B cell (primary cell): ENCODE measurements around the gene ITSN1. TPM values are rescaled to one million over a fixed set of nuclear protein-coding genes. Genes with fewer than 3 reads are reported as not detected.

Experiments
- ATAC-seq: fragments of 200-7000 bp; cut with Tn5 transposase; one replicate; pipeline ENCODE4 v1.10.0; 2021; ENCODE audit warnings: low read depth, mild to moderate bottlenecking, moderate number of reproducible peaks, moderate library complexity
- CTCF ChIA-PET: fragments of 350-600 bp; sonication (Branson Sonifier 250); formaldehyde crosslinking; loops from one replicate; lab custom pipeline; 2021; ENCODE audit warnings: antibody characterized with exemption, inconsistent platforms; lab: Charles Lee
- POLR2A ChIA-PET: fragments of 350-600 bp; sonication (Branson Sonifier 250); formaldehyde crosslinking; loops from one replicate; lab custom pipeline; 2021; ENCODE audit warnings: antibody characterized with exemption; lab: Charles Lee
- DNase-seq: peaks from one replicate; pipeline ENCODE4 v3.0.0; 2013
- H2AFZ ChIP-seq: 2 replicates; pipeline ENCODE4 v1.6.1; 2012; ENCODE audit warnings: mild to moderate bottlenecking, low read depth, low read length; ENCODE audit not compliant: insufficient read depth, poor library complexity, severe bottlenecking
- H3K27ac ChIP-seq, 2 donors: 1 replicate in 1 of 2; 2 replicates in 1 of 2; pipeline ENCODE4 v1.5.1; 2012 to 2013; ENCODE audit warnings: low read length in 2 of 2, mild to moderate bottlenecking in 2 of 2, moderate library complexity in 1 of 2
- H3K27me3 ChIP-seq, 4 experiments: fragments of 200-600 bp in 1 of 4; sonication (generic) in 1 of 4; replicated peaks in 1 of 4; 1 replicate in 2 of 4; 2 replicates in 2 of 4; pipeline versions ENCODE4 v1.6.1 to v1.7.0; 2013 to 2016; ENCODE audit warnings: low read length in 3 of 4, mild to moderate bottlenecking in 2 of 4, mixed read lengths in 1 of 4, moderate library complexity in 1 of 4; ENCODE audit not compliant: insufficient read depth in 4 of 4, control insufficient read depth in 3 of 4; ENCODE audit errors: control extremely low read depth in 1 of 4
- H3K36me3 ChIP-seq, 2 experiments: replicated peaks in 1 of 2; 1 replicate in 1 of 2; 2 replicates in 1 of 2; pipeline versions ENCODE4 v1.6.1 to v1.7.1; 2013; ENCODE audit warnings: low read length in 1 of 2; ENCODE audit not compliant: insufficient read depth in 2 of 2, control insufficient read depth in 1 of 2; ENCODE audit errors: control extremely low read depth in 1 of 2, extremely low read depth in 1 of 2
- H3K4me1 ChIP-seq, 2 donors: fragments of 200-600 bp in 1 of 2; sonication (generic) in 1 of 2; 1 replicate in 1 of 2; 2 replicates in 1 of 2; pipeline versions ENCODE4 v1.5.1 to v1.6.1; 2013 to 2017; ENCODE audit warnings: low read length in 2 of 2; ENCODE audit not compliant: control insufficient read depth in 2 of 2, insufficient read depth in 2 of 2
- H3K4me2 ChIP-seq: replicated peaks from 2 replicates; pipeline ENCODE3; 2012; ENCODE audit warnings: mild to moderate bottlenecking, low read depth, low read length; ENCODE audit not compliant: poor library complexity, severe bottlenecking
- H3K4me3 ChIP-seq, 5 experiments: fragments of 200-600 bp in 1 of 5; sonication (generic) in 1 of 5; 1 replicate in 3 of 5; 2 replicates in 2 of 5; pipeline versions ENCODE4 v1.5.1 to v1.7.0; 2011 to 2016; ENCODE audit warnings: low read length in 4 of 5, mild to moderate bottlenecking in 4 of 5, low read depth in 2 of 5, control low read depth in 1 of 5, moderate library complexity in 1 of 5; ENCODE audit not compliant: insufficient read depth in 1 of 5; ENCODE audit errors: control extremely low read depth in 1 of 5, extremely low read depth in 1 of 5
- H3K79me2 ChIP-seq: fragments of 200-600 bp; sonication (generic); one replicate; pipeline ENCODE4 v1.6.0; 2016; ENCODE audit warnings: low read length; ENCODE audit not compliant: control insufficient read depth, insufficient read depth
- H3K9ac ChIP-seq: fragments of 200-600 bp; sonication (generic); 2 replicates; pipeline ENCODE4 v1.6.1; 2017; ENCODE audit warnings: mild to moderate bottlenecking, low read length, moderate library complexity
- H3K9me3 ChIP-seq, 3 donors: one replicate each; pipeline versions ENCODE4 v1.6.1 to v1.7.1; 2013; ENCODE audit warnings: low read length in 2 of 3; ENCODE audit not compliant: control insufficient read depth in 2 of 3, insufficient read depth in 1 of 3; ENCODE audit errors: control extremely low read depth in 1 of 3
- H4K20me1 ChIP-seq: 2 replicates; pipeline ENCODE4 v1.6.0; 2012; ENCODE audit warnings: mild to moderate bottlenecking, low read length; ENCODE audit not compliant: insufficient read depth, control insufficient read depth, poor library complexity, severe bottlenecking
- H3K27ac Mint-ChIP-seq: one replicate; pipeline ENCODE4 v1.8.0; 2021; ENCODE audit warnings: mixed read lengths
- H3K27me3 Mint-ChIP-seq: one replicate; pipeline ENCODE4 v1.8.0; 2021; ENCODE audit warnings: mixed read lengths
- H3K4me1 Mint-ChIP-seq: one replicate; pipeline ENCODE4 v1.8.0; 2021; ENCODE audit warnings: mixed read lengths
- H3K4me3 Mint-ChIP-seq: one replicate; pipeline ENCODE4 v1.8.0; 2021; ENCODE audit warnings: mixed read lengths
- H3K9me3 Mint-ChIP-seq: one replicate; pipeline ENCODE4 v1.8.0; 2022; ENCODE audit warnings: mixed read lengths; ENCODE audit not compliant: insufficient read depth
- EZH2 ChIP-seq: IDR thresholded peaks from 2 replicates; pipeline ENCODE4 v1.6.1; 2012; ENCODE audit warnings: borderline replicate concordance, low read depth, mild to moderate bottlenecking, moderate library complexity, low read length; ENCODE audit not compliant: insufficient read depth, poor library complexity, severe bottlenecking
- WGBS: methylation state at CpG from one replicate; pipeline ENCODE4 v1.1.5; 2013; ENCODE audit warnings: missing lambda C conversion rate; ENCODE audit not compliant: insufficient coverage; 5-methylcytosine and 5-hydroxymethylcytosine counted together
- intact Hi-C: fragments of 100-400 bp; cut with micrococcal nuclease; formaldehyde crosslinking; loops from one replicate; pipeline ENCODE4 v1.10.0; 2022
- polyA plus RNA-seq: library from polyadenylated mRNA; depleted of rRNA; stranded (reverse); fragments of >200 nt; gene quantifications from 2 replicates; pipeline ENCODE4 v1.2.3, GENCODE V29; 2012
- total RNA-seq, 2 donors: library from RNA; stranded (reverse); fragments of 120-200 nt in 1 of 2; gene quantifications; 1 replicate in 1 of 2; 2 replicates in 1 of 2; pipeline versions ENCODE4 v1.2.3 to v1.2.4, GENCODE V29; 2013 to 2022
- TF ChIP-seq, protein P1 (sequence below): fragments of 200-600 bp; IDR thresholded peaks from one replicate; pipeline ENCODE4 v1.8.0; 2022; ENCODE audit warnings: antibody characterized with exemption, mild to moderate bottlenecking

Gene ITSN1
- total and polyA plus RNA-seq, 2 donors (not counting 1 experiment from before 2014, with no cell fraction given): 0.31 to 2.4 TPM

DNA sequence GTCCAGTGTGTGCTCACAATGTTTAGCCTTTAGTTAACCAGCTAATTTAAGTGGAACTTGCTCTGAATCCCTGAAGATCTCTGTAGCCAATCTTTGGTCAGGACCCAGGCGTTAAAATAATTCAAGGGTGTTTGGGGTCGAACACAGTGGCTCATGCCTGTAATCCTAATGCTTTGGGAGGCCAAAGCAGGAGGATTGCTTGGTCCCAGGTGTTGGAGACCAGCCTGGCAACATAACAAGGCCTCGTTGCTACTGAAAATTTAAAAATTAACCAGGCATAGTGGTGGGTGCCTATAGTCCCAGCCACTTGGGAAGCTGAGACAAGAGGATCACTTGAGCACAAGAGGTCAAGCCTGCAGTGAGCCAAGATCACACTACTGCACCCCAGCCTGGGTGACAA, 94.3 kb downstream of the ITSN1 start:
- ChIA-PET POLR2A (no interaction called here), CTCF (no interaction called here)
- DNase-seq (no peak), ATAC-seq (no peak)
- Histone ChIP-seq H4K20me1 (no peaks in the 10 kb centered on the region), H3K4me2 (no peak overlapping the region), H3K9ac (no peak overlapping the region), H3K79me2 (no peaks in the 10 kb centered on the region), H3K4me1 (no peaks in the 10 kb centered on the region), H3K9me3 (no peaks in the 10 kb centered on the region), H3K36me3 (no peaks in the 10 kb centered on the region), H2AFZ (no peak overlapping the region), H3K4me3 (no peak overlapping the region), H3K27ac (no peak overlapping the region), H3K27me3 (no peaks in the 10 kb centered on the region)
- H3K27me3 Mint-ChIP-seq: no peaks in the 10 kb centered on the region
- intact Hi-C loops: no loop called here
- TF ChIP-seq, protein P1, sequence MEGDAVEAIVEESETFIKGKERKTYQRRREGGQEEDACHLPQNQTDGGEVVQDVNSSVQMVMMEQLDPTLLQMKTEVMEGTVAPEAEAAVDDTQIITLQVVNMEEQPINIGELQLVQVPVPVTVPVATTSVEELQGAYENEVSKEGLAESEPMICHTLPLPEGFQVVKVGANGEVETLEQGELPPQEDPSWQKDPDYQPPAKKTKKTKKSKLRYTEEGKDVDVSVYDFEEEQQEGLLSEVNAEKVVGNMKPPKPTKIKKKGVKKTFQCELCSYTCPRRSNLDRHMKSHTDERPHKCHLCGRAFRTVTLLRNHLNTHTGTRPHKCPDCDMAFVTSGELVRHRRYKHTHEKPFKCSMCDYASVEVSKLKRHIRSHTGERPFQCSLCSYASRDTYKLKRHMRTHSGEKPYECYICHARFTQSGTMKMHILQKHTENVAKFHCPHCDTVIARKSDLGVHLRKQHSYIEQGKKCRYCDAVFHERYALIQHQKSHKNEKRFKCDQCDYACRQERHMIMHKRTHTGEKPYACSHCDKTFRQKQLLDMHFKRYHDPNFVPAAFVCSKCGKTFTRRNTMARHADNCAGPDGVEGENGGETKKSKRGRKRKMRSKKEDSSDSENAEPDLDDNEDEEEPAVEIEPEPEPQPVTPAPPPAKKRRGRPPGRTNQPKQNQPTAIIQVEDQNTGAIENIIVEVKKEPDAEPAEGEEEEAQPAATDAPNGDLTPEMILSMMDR: no peak
- no peak for TF ChIP-seq EZH2
- no peak overlapping the region for H3K27ac Mint-ChIP-seq
- H3K9me3 Mint-ChIP-seq: no peaks in the 10 kb centered on the region
- H3K4me3 Mint-ChIP-seq: no peak overlapping the region
- whole genome bisulfite sequencing: 89% methylated on average over 3 of the region's 3 CpGs
- H3K4me1 Mint-ChIP-seq: no peaks in the 10 kb centered on the region

DNA sequence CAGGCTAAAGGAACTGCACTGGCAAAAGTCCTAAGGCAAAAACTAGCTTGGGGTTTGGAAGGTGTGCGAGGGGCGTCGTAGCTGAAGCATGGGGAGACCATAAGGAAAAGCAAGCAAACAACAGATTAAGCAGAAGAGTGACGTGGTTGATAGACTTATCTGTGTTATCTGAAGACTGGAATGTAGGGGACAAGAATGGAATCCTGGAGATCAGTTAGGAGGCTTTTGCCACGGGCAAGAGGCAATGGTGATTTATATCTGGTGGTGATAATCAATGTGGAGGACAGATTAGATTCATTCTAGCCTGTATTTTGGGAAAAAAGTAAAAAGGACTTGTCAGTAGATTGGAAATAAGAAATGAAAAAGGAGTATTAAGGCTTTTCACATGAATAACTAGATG, 97.4 kb downstream of the ITSN1 start:
- POLR2A ChIA-PET: no interaction called here
- H3K9me3 Mint-ChIP-seq: no peaks in the 10 kb centered on the region
- WGBS: 90% methylated on average over 5 of the region's 5 CpGs

More for the DNA sequence above, 97.4 kb downstream of the ITSN1 start:
- H3K4me3 Mint-ChIP-seq: no peak overlapping the region
- H3K27me3 Mint-ChIP-seq: peaks cover 13% of the 10 kb centered on the region
- no peak overlapping the region for H3K4me3 ChIP-seq
- H3K27ac ChIP-seq: no peak overlapping the region
- H3K27ac Mint-ChIP-seq: no peak overlapping the region
- H3K27me3 ChIP-seq: peaks cover 0 to 2% (median 0%) of the 10 kb centered on the region in 4 experiments
- no peaks in the 10 kb centered on the region for H3K9me3 ChIP-seq
- H3K36me3 ChIP-seq: no peaks in the 10 kb centered on the region
- no peaks in the 10 kb centered on the region for H3K4me1 Mint-ChIP-seq
- TF ChIP-seq EZH2: no peak
- TF ChIP-seq, protein P1: no peak
- DNase-seq (no peak), ATAC-seq (no peak)
- CTCF ChIA-PET: no interaction called here
- no peak overlapping the region for H3K4me2 ChIP-seq
- H3K79me2 ChIP-seq: no peaks in the 10 kb centered on the region
- H3K9ac ChIP-seq: no peak overlapping the region
- H4K20me1 ChIP-seq: no peaks in the 10 kb centered on the region
- H3K4me1 ChIP-seq: no peaks in the 10 kb centered on the region
- intact Hi-C loops: no loop called here
- no peak overlapping the region for H2AFZ ChIP-seq
